ENCODE measurements around the gene MAP4K3. TPM values are rescaled to one million over a fixed set of nuclear protein-coding genes. Genes with fewer than 3 reads are reported as not detected.

MAP4K3 gene
- total and polyA plus RNA-seq, 10 of the 15 experiments (the other 5 are each of a cell fraction or from before 2014, with no cell fraction given) = 0.04 to 0.95 (median 0.21) TPM; not detected in 1

GRCh38 chr2:39370101-39370500 is 67.0 kb downstream of the MAP4K3 start:
- ChIA-PET SMC1A (ENCODE audit: uncharacterized antibody, unreplicated experiment) (interaction anchor here (1.2 kb wide), 1 partner anchor 10 kb away, joined by 3 read pairs; no protein-coding TSS in a partner anchor), POLR2A (no interaction called here), RAD21 (ENCODE audit: unreplicated experiment) (no interaction called here), CTCF (interaction anchor here (4.8 kb wide), 1 partner anchor 9 kb away, joined by 21 read pairs; no protein-coding TSS in a partner anchor)
- no peak overlapping the region for H3K4me3 ChIP-seq
- no peak overlapping the region for H3K9ac ChIP-seq (ENCODE audit: control insufficient read depth, insufficient read depth, low read length)
- 100% methylated on average over 2 of the region's 2 CpGs for WGBS (ENCODE audit: insufficient coverage, insufficient replicate concordance, low lambda C conversion rate, missing lambda C conversion rate)
- no peaks in the 10 kb centered on the region for H3K4me1 ChIP-seq (ENCODE audit: control insufficient read depth, insufficient read depth, low read length)
- intact Hi-C loops (cut with micrococcal nuclease; ENCODE audit: unreplicated experiment) = no loop called here
- TF ChIP-seq BHLHE40 (IDR thresholded peaks at IDR 0.05; ENCODE audit: borderline replicate concordance in 1 of 2, low read depth in 2 of 2, low read length in 1 of 2) = no peak
- TF ChIP-seq NFYA (IDR thresholded peaks at IDR 0.05; ENCODE audit: borderline replicate concordance, low read depth, low read length) = no peak
- TF ChIP-seq E4F1 (IDR thresholded peaks at IDR 0.05; ENCODE audit: borderline replicate concordance, partially characterized antibody) = no peak
- TF ChIP-seq POU2F2 (IDR thresholded peaks at IDR 0.05; ENCODE audit: borderline replicate concordance, low read depth, low read length) = no peak
- no peak for TF ChIP-seq SKIL (IDR thresholded peaks at IDR 0.05; ENCODE audit: low read depth, poor library complexity, severe bottlenecking)
- no peak for TF ChIP-seq ZBED1 (IDR thresholded peaks at IDR 0.05; ENCODE audit: borderline replicate concordance)
- no peak for TF ChIP-seq PAX5 (IDR thresholded peaks at IDR 0.05; ENCODE audit: borderline replicate concordance, low read depth, low read length)
- in situ Hi-C loops (cut with MboI) = no loop called here
- H2AFZ ChIP-seq (ENCODE audit: control insufficient read depth, low read depth, low read length) = no peak overlapping the region
- ATAC-seq = no peak
- H3K27me3 ChIP-seq (replicated peaks in 1 of 2; ENCODE audit: control insufficient read depth in 2 of 2, insufficient read depth in 2 of 2, low read length in 1 of 2) = no peaks in the 10 kb centered on the region
- no peak for DNase-seq (ENCODE audit: low read depth, low spot score)
- FAIRE-seq = no peak
- no TSS peak for BruUV-seq (replicated peaks)
- no peaks in the 10 kb centered on the region for H3K79me2 ChIP-seq (ENCODE audit: control insufficient read depth, insufficient read depth, low read length)
- H3K9me3 ChIP-seq (replicated peaks; ENCODE audit: control insufficient read depth, insufficient read depth, low read length) = no peaks in the 10 kb centered on the region; the same call in 2 of the 3 replicates
- H3K27ac ChIP-seq (ENCODE audit: control insufficient read depth, insufficient read depth) = no peak overlapping the region
- no peaks in the 10 kb centered on the region; a peak in 1 of 4 replicates for H3K36me3 ChIP-seq (ENCODE audit: control insufficient read depth in 2 of 2, insufficient read depth in 2 of 2, low read length in 1 of 2)
- H3K4me2 ChIP-seq (ENCODE audit: control insufficient read depth, insufficient read depth) = no peak overlapping the region
- H4K20me1 ChIP-seq (ENCODE audit: control insufficient read depth, insufficient read depth) = no peaks in the 10 kb centered on the region
